ENCODE measurements around the gene ARF4. TPM values are rescaled to one million over a fixed set of nuclear protein-coding genes. Genes with fewer than 3 reads are reported as not detected.

ARF4 gene
- total RNA-seq, 1 donor from 2014 or later, result 133 TPM

DNA sequence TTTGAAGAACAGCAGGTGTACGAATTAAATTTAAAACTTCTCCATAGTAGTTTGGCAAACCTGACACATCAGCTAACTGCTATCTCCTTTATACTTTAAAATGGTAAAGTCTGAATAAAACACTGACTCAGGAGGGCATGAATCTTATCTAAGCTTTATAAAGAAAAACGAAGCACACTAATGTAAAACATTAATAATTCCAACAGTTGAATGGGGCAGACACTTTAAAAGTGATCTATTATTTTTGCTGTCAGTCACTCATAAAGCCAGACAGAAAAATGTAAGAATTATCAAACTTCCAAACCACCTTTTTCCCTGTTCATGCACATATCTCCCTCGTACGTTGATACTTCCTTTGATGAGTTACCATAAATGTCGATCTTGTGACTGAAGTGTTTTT lies 2.6 kb downstream of the ARF4 start:
- TF ChIP-seq, protein P1, sequence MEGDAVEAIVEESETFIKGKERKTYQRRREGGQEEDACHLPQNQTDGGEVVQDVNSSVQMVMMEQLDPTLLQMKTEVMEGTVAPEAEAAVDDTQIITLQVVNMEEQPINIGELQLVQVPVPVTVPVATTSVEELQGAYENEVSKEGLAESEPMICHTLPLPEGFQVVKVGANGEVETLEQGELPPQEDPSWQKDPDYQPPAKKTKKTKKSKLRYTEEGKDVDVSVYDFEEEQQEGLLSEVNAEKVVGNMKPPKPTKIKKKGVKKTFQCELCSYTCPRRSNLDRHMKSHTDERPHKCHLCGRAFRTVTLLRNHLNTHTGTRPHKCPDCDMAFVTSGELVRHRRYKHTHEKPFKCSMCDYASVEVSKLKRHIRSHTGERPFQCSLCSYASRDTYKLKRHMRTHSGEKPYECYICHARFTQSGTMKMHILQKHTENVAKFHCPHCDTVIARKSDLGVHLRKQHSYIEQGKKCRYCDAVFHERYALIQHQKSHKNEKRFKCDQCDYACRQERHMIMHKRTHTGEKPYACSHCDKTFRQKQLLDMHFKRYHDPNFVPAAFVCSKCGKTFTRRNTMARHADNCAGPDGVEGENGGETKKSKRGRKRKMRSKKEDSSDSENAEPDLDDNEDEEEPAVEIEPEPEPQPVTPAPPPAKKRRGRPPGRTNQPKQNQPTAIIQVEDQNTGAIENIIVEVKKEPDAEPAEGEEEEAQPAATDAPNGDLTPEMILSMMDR (IDR thresholded peaks at IDR 0.05; ENCODE audit: unreplicated experiment), result no peak
- H3K27me3 Mint-ChIP-seq, result no peaks in the 10 kb centered on the region
- no peak for DNase-seq (ENCODE audit: low spot score, unreplicated experiment)
- H3K36me3 Mint-ChIP-seq (ENCODE audit: insufficient read depth), result peaks cover 10% of the 10 kb centered on the region
- H3K9me3 Mint-ChIP-seq (ENCODE audit: low read depth), result no peaks in the 10 kb centered on the region
- peak overlapping the region; percentile 100 for H3K27ac Mint-ChIP-seq
- peaks cover 35% of the 10 kb centered on the region for H3K4me1 Mint-ChIP-seq (ENCODE audit: low read depth)
- H3K4me3 Mint-ChIP-seq (ENCODE audit: low read depth), result peak overlapping the region; percentile 92

DNA sequence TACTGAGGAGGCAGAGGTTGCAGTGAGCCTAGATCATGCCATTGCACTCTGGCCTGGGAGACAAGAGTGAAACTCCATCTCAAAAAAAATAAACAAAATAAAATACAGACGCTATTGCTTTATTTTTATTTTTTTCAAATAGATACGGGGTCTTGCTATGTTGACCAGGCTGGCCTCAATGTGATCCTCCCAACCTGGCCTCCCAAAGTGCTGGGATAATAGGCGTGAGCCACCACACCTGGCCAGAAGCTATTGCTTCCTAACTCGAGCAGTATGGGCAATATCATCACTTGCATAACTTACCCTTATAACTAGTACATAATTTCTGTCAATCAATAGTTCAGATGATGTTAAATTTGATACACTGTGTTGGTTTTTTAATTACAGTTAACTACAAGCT lies 3.0 kb downstream of the ARF4 start:
- Mint-ChIP-seq H3K27ac (peak overlapping the region; percentile 100), H3K9me3 (ENCODE audit: low read depth) (no peaks in the 10 kb centered on the region), H3K4me1 (ENCODE audit: low read depth) (peaks cover 32% of the 10 kb centered on the region), H3K4me3 (ENCODE audit: low read depth) (peak overlapping the region; percentile 92), H3K36me3 (ENCODE audit: insufficient read depth) (peaks cover 10% of the 10 kb centered on the region), H3K27me3 (no peaks in the 10 kb centered on the region)
- TF ChIP-seq, protein P1 (IDR thresholded peaks at IDR 0.05; ENCODE audit: unreplicated experiment), result no peak
- DNase-seq (ENCODE audit: low spot score, unreplicated experiment), result no peak

DNA sequence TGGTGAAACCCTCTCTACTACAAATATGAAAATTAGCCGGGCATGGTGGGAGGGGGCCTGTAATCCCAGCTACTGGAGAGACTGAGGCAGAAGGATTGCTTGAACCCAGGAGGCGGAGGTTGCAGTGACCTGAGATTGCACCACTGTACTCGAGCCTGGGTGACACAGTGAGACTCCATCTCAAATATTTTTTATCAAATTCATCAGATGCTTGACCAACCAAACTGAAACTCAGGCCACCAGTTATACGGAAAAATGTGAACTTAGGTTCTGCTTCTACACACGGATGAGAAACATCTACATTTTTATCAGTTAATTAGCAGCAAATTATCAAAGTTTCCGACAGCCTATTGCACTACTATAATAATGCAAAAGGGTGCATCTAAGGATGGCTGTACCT lies 4.8 kb downstream of the ARF4 start:
- H3K4me3 Mint-ChIP-seq (ENCODE audit: low read depth), result no peak overlapping the region
- H3K4me1 Mint-ChIP-seq (ENCODE audit: low read depth), result peaks cover 25% of the 10 kb centered on the region
- no peaks in the 10 kb centered on the region for H3K27me3 Mint-ChIP-seq
- DNase-seq (ENCODE audit: low spot score, unreplicated experiment), result no peak
- TF ChIP-seq, protein P1 (IDR thresholded peaks at IDR 0.05; ENCODE audit: unreplicated experiment), result no peak
- peaks cover 14% of the 10 kb centered on the region for H3K36me3 Mint-ChIP-seq (ENCODE audit: insufficient read depth)
- H3K27ac Mint-ChIP-seq, result peak overlapping the region; percentile 45
- H3K9me3 Mint-ChIP-seq (ENCODE audit: low read depth), result no peaks in the 10 kb centered on the region

DNA sequence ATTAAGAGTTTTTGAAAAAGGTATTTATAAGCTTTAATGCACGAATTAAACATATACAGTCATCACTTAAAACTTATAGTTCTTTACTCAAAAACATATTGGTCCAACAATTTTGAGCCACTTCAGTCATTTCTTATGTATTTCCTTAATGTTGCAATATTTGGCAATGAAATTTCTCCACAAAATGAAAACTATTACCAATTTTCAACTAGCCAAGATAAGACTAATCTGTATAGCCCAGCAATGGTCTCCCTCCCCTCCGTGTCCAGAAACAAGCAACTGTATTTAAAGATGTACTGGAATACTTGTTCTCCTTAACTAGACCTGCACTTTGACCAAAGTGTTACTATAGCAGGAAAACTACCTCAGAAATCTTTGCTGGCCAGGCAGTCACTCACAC lies 9.2 kb downstream of the ARF4 start:
- Mint-ChIP-seq H3K9me3 (ENCODE audit: low read depth) (no peaks in the 10 kb centered on the region), H3K27ac (peak overlapping the region; percentile 24), H3K4me1 (ENCODE audit: low read depth) (peaks cover 21% of the 10 kb centered on the region)

DNA sequence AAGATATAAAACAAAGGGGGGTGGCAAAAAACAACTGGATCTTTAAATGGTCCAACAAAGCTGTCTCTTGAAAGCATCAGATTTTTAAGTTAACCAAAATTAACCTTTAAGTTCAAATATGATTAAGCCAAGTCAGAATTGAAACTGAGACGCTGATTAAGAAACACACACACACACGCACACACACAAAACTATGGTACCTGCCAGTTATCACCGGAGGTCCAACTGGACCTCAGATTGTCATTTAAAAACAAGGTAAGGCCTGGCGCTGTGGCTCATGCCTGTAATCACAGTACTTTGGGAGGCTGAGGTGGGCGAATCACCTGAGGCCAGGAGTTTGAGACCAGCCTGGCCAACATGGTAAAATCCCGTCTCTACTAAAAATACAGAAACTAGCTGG lies 10.4 kb downstream of the ARF4 start:
- TF ChIP-seq, protein P1 (IDR thresholded peaks at IDR 0.05; ENCODE audit: unreplicated experiment), result no peak
- no peaks in the 10 kb centered on the region for H3K27me3 Mint-ChIP-seq
- H3K4me3 Mint-ChIP-seq (ENCODE audit: low read depth), result no peak overlapping the region
- no peak for DNase-seq (ENCODE audit: low spot score, unreplicated experiment)
- peak overlapping the region; percentile 73 for H3K27ac Mint-ChIP-seq
- H3K4me1 Mint-ChIP-seq (ENCODE audit: low read depth), result peaks cover 24% of the 10 kb centered on the region
- peaks cover 13% of the 10 kb centered on the region for H3K36me3 Mint-ChIP-seq (ENCODE audit: insufficient read depth)
- H3K9me3 Mint-ChIP-seq (ENCODE audit: low read depth), result no peaks in the 10 kb centered on the region

More for the DNA sequence above, 9.2 kb downstream of the ARF4 start:
- Mint-ChIP-seq H3K4me3 (ENCODE audit: low read depth) (no peak overlapping the region), H3K27me3 (no peaks in the 10 kb centered on the region), H3K36me3 (ENCODE audit: insufficient read depth) (peaks cover 11% of the 10 kb centered on the region)
- DNase-seq (ENCODE audit: low spot score, unreplicated experiment), result no peak
- TF ChIP-seq, protein P1 (IDR thresholded peaks at IDR 0.05; ENCODE audit: unreplicated experiment), result no peak
